ENCODE measurements around the gene POU6F1.
"Not testable (repeated sequence)": the region's sequence is repeated elsewhere in the genome, so short reads cannot be mapped to it uniquely, and the experiment has no call there.

POU6F1 gene

DNA sequence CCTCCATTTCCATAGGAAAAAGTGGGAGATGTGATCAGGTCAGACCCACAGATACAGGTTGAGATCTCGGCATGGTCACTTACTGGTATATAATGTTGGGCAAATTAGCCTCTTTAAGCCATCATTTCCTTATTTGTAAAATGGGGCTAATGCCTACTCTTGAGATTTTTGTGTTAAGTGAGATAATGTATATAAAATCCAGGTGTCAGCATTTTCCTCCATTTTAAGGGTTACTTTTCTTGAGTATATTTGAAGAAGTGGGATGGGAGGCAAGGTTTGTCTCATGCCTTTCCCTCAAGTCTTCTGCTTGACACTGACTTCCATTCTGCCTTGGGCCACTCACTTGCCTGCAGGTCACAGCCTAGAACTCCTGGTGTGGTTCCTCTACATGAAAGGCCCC, 10.1 kb upstream of the POU6F1 start:
- no peak for DNase-seq (ENCODE audit: low read depth, low spot score)
- Histone ChIP-seq H3K4me1 (ENCODE audit: control insufficient read depth, insufficient read depth, low read length) (no peaks in the 10 kb centered on the region), H3K27ac (ENCODE audit: low read length) (no peak overlapping the region), H3K4me3 (ENCODE audit: low read length) (no peak overlapping the region), H3K36me3 (ENCODE audit: control insufficient read depth, insufficient read depth, low read length) (no peaks in the 10 kb centered on the region), H3K9me3 (ENCODE audit: control insufficient read depth, insufficient read depth, low read length) (no peaks in the 10 kb centered on the region), H3K27me3 (ENCODE audit: control insufficient read depth, insufficient read depth, low read length) (no peaks in the 10 kb centered on the region)
- WGBS (ENCODE audit: insufficient coverage, insufficient read length) = no CpG with 5 or more reads among the region's 1 CpG

DNA sequence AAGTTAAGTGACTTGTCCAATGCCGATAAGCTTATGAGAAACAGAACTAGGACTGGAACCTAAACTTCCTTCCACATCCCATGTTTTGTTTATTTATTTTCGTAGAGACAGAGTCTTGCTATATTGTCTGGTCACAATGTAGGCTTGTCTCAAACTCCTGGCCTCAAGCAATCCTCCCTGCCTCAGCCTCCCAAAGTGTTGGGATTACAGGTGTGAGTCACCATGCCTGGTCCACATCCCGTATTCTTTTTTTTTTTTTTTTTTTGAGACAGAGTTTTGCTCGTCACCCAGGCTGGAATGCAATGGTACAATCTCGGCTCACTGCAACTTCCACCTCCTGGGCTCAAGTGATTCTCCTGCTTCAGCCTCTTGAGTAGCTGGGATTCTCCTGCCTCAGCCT, 9.2 kb upstream of the POU6F1 start:
- not testable (repeated sequence) for H3K4me1 ChIP-seq (ENCODE audit: control insufficient read depth, insufficient read depth, low read length); H3K4me3 ChIP-seq (ENCODE audit: low read length); H3K27me3 ChIP-seq (ENCODE audit: control insufficient read depth, insufficient read depth, low read length); H3K9me3 ChIP-seq (ENCODE audit: control insufficient read depth, insufficient read depth, low read length); H3K36me3 ChIP-seq (ENCODE audit: control insufficient read depth, insufficient read depth, low read length); DNase-seq (ENCODE audit: low read depth, low spot score); H3K27ac ChIP-seq (ENCODE audit: low read length)
- whole genome bisulfite sequencing (ENCODE audit: insufficient coverage, insufficient read length) = no CpG with 5 or more reads among the region's 5 CpGs

DNA sequence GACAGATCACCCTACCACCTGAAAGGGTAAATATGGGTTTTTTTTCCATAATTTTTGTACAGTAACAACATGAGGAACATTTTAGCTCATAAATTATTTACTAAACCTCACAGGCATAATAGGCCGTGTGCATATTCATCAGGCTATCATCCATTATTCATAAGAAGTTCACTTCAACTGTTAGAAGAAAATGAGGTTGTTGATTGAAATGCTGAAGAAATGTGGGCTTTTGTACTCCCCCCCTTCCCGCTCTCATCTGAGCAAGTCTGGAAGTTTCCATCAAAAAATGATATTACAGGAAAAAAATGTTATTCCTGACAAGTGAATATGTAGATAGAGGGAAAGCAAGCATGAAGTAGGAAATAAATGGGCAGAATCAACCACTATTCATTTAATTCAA, 7.9 kb upstream of the POU6F1 start:
- Histone ChIP-seq H3K4me1 (ENCODE audit: control insufficient read depth, insufficient read depth, low read length) (no peaks in the 10 kb centered on the region), H3K27me3 (ENCODE audit: control insufficient read depth, insufficient read depth, low read length) (no peaks in the 10 kb centered on the region), H3K9me3 (ENCODE audit: control insufficient read depth, insufficient read depth, low read length) (no peaks in the 10 kb centered on the region), H3K27ac (ENCODE audit: low read length) (no peak overlapping the region), H3K4me3 (ENCODE audit: low read length) (no peak overlapping the region), H3K36me3 (ENCODE audit: control insufficient read depth, insufficient read depth, low read length) (no peaks in the 10 kb centered on the region)
- no CpG with 5 or more reads among the region's 2 CpGs for WGBS (ENCODE audit: insufficient coverage, insufficient read length)
- DNase-seq (ENCODE audit: low read depth, low spot score) = no peak

DNA sequence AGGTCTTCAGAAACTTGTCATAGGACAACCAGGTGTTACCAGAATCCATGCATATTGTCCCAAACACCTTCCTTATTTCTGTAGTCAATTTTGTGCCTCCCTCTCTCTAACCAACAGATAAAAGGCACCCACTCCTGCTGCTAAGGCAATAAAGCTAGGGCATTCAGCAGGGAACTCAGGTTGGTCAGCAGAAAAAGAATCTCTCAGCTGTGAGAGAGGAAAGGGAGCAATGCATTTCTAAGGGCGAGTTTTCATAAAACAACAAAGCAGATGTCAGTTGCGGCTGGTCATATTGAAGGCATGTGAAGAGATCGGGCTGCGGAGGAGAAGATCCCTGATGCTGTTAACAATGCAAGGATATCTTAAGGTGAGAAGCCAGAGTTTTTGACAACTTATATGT, 7.4 kb upstream of the POU6F1 start:
- H3K27ac ChIP-seq (ENCODE audit: low read length) = no peak overlapping the region
- no peaks in the 10 kb centered on the region for H3K4me1 ChIP-seq (ENCODE audit: control insufficient read depth, insufficient read depth, low read length)
- no peaks in the 10 kb centered on the region for H3K27me3 ChIP-seq (ENCODE audit: control insufficient read depth, insufficient read depth, low read length)
- no peak overlapping the region for H3K4me3 ChIP-seq (ENCODE audit: low read length)
- no CpG with 5 or more reads among the region's 4 CpGs for WGBS (ENCODE audit: insufficient coverage, insufficient read length)
- no peaks in the 10 kb centered on the region for H3K9me3 ChIP-seq (ENCODE audit: control insufficient read depth, insufficient read depth, low read length)
- no peaks in the 10 kb centered on the region for H3K36me3 ChIP-seq (ENCODE audit: control insufficient read depth, insufficient read depth, low read length)
- no peak for DNase-seq (ENCODE audit: low read depth, low spot score)

DNA sequence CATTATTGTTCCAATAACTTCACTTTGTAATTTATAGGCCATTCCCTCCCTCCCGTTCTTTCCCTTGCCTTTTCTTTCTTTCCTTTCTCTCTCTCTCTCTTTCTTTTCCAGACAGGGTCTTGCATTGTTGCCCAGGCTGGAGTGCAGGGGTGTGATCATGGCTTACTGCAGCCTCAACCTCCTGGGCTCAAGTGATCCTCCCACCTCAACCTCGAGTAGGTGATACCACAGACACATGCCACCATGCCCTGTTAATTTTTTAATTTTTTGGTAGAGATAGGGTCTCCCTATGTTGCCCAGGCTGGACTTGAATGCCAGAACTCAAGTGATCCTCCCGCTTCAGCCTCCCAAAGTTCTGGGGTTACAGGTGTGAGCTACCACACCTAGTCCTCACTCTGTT, 6.8 kb upstream of the POU6F1 start:
- no peak for DNase-seq (ENCODE audit: low read depth, low spot score)
- Histone ChIP-seq H3K9me3 (ENCODE audit: control insufficient read depth, insufficient read depth, low read length) (no peaks in the 10 kb centered on the region), H3K4me1 (ENCODE audit: control insufficient read depth, insufficient read depth, low read length) (no peaks in the 10 kb centered on the region), H3K4me3 (ENCODE audit: low read length) (no peak overlapping the region), H3K27ac (ENCODE audit: low read length) (no peak overlapping the region), H3K27me3 (ENCODE audit: control insufficient read depth, insufficient read depth, low read length) (no peaks in the 10 kb centered on the region), H3K36me3 (ENCODE audit: control insufficient read depth, insufficient read depth, low read length) (no peaks in the 10 kb centered on the region)
- WGBS (ENCODE audit: insufficient coverage, insufficient read length) = no CpG with 5 or more reads among the region's 3 CpGs

DNA sequence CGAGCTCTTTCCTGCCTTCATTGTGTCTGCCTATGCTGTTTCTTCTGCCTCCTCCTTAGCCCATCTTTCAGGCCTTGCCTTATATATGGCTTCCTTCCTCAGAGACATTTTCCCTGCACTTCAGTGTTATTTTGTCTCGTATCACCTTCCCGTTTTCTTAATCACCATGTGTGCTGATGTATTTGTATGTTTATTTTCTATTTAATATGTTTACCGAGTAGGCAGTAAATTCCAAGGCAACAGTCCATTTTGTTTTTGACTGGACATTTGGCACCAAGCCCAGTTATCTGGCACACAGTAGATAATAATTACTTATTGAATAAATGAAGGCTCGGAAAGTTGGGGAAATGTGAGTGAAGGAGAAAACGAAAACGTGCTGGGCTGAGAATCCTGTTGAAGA, 4.6 kb upstream of the POU6F1 start:
- H3K9me3 ChIP-seq (ENCODE audit: control insufficient read depth, insufficient read depth, low read length) = no peaks in the 10 kb centered on the region
- no peaks in the 10 kb centered on the region for H3K36me3 ChIP-seq (ENCODE audit: control insufficient read depth, insufficient read depth, low read length)
- no peaks in the 10 kb centered on the region for H3K27me3 ChIP-seq (ENCODE audit: control insufficient read depth, insufficient read depth, low read length)
- no peak for DNase-seq (ENCODE audit: low read depth, low spot score)
- no peak overlapping the region for H3K27ac ChIP-seq (ENCODE audit: low read length)
- H3K4me1 ChIP-seq (ENCODE audit: control insufficient read depth, insufficient read depth, low read length) = 0 out of 2 replicates have a peak, but pooled peaks cover 3% of the 10 kb centered on the region
- H3K4me3 ChIP-seq (ENCODE audit: low read length) = no peak overlapping the region
- WGBS (ENCODE audit: insufficient coverage, insufficient read length) = 100% methylated on average over 3 of the region's 7 CpGs

DNA sequence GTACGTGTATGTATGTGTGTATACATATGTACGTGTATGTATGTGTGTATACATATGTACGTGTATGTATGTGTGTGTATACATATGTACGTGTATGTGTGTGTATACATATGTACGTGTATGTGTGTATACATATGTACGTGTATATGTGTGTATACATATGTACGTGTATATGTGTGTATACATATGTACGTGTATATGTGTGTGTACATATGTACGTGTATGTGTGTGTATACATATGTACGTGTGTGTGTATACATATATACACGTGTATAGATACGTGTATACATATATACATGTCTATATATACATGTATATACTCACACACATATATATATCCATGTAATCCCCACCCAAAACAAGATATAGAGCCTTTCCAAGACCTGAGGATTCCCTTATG, 2.0 kb upstream of the POU6F1 start:
- H3K4me1 ChIP-seq (ENCODE audit: control insufficient read depth, insufficient read depth, low read length) = not testable (repeated sequence)
- WGBS (ENCODE audit: insufficient coverage, insufficient read length) = no CpG with 5 or more reads among the region's 12 CpGs

DNA sequence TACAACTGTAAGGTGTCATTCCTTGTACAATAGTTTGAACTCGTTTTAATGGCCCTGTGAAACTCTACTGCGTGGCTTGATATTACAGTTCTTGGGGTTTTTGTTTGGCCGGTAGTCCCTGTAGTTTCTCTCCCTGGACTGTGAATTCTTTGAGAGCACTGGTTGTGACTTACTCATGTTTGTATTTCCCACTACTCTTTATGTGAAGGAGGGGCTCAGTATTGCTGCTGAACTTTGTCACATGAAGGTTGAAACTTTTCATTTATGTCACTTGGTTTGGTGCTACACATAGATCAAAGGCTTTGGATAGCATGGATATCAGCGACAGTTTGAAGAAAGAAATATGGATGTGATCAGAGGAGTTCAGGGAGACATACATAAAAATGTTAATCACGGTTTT, 1.5 kb upstream of the POU6F1 start:
- Histone ChIP-seq H3K9me3 (ENCODE audit: control insufficient read depth, insufficient read depth, low read length) (no peaks in the 10 kb centered on the region), H3K4me3 (ENCODE audit: low read length) (no peak overlapping the region), H3K27me3 (ENCODE audit: control insufficient read depth, insufficient read depth, low read length) (no peaks in the 10 kb centered on the region), H3K4me1 (ENCODE audit: control insufficient read depth, insufficient read depth, low read length) (0 out of 2 replicates have a peak, but pooled peaks cover 3% of the 10 kb centered on the region), H3K27ac (ENCODE audit: low read length) (no peak overlapping the region), H3K36me3 (ENCODE audit: control insufficient read depth, insufficient read depth, low read length) (no peaks in the 10 kb centered on the region)
- no peak for DNase-seq (ENCODE audit: low read depth, low spot score)
- no CpG with 5 or more reads among the region's 5 CpGs for WGBS (ENCODE audit: insufficient coverage, insufficient read length)

More for the DNA sequence above, 2.0 kb upstream of the POU6F1 start:
- not testable (repeated sequence) for H3K36me3 ChIP-seq (ENCODE audit: control insufficient read depth, insufficient read depth, low read length); H3K4me3 ChIP-seq (ENCODE audit: low read length); DNase-seq (ENCODE audit: low read depth, low spot score); H3K27ac ChIP-seq (ENCODE audit: low read length); H3K27me3 ChIP-seq (ENCODE audit: control insufficient read depth, insufficient read depth, low read length); H3K9me3 ChIP-seq (ENCODE audit: control insufficient read depth, insufficient read depth, low read length)

DNA sequence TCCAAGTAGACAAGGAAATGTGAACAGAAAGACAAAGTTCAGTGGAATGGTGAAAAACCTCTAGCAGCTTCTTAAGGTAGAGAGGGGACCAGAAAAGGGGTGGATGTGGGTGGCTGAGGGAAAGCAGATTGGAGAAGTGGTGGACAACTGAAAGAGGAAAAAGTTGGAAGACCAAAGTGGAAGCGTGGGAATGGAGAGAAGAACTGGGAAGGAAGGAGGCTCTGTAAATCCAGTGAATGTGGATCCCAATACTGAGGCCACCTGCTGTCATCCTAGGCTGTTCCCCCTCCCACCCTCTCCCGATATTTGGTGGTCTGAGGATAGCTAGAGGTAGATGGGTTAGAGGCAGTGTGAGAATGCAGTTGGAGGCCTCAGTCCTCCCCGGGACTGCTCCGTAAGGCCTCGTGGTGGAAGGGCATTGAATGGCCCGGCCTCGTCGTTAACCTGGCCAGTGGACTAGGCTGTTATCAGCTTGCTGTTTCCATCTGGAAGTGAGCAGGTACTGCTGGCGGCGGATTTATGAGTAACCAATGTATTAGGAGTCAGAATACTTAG, 822 bp upstream of the POU6F1 start:
- 0 out of 2 replicates have a peak, but pooled peaks cover 3% of the 10 kb centered on the region for H3K4me1 ChIP-seq (ENCODE audit: control insufficient read depth, insufficient read depth, low read length)
- no CpG with 5 or more reads among the region's 10 CpGs for WGBS (ENCODE audit: insufficient coverage, insufficient read length)
- no peaks in the 10 kb centered on the region for H3K9me3 ChIP-seq (ENCODE audit: control insufficient read depth, insufficient read depth, low read length)
- H3K4me3 ChIP-seq (ENCODE audit: low read length) = peak overlapping the region; percentile 51; the same call in 1 of the 2 replicates
- no peak overlapping the region for H3K27ac ChIP-seq (ENCODE audit: low read length)
- H3K27me3 ChIP-seq (ENCODE audit: control insufficient read depth, insufficient read depth, low read length) = no peaks in the 10 kb centered on the region
- H3K36me3 ChIP-seq (ENCODE audit: control insufficient read depth, insufficient read depth, low read length) = no peaks in the 10 kb centered on the region
- no peak for DNase-seq (ENCODE audit: low read depth, low spot score)

DNA sequence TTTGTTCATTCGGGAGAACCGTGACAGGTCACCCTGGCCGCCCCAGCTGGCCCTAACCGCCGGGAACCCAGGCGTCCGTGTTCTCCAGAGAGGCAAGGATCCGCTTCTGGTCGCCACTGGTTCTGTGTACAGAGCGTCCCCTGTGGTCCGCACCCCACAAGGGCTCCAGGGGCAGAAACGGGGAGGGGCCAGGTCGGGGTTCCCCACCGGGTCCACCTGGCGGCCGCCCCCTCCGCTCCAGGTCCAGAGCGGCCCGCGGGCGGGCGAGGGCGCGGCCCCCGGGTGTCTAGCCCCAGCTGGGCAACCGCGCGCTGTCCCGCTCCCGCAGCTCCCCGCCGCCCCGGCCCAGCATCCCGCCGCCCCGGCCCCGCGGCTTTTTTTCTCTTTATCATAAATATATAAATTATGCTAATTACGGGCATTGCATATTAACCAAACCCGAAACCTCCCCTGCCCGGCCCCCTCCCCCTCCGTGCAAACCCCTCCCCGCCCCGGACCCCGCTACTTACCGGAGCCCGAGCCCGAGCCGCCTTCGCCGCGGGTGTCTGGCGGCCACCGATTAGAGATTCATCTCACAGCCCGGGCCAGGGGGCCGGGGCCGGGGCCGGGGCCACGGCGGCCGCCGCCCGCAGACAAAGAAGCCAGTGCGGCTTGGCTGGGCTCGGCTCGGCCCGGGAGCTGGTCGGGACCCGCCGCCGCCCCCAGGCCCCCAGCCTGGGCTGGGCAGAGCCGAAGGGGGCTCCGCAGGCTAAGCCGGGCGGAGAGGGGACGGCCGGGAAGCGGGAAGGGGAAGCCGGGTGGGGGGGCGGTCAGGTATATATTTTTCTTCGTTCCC, 512 bp downstream of the POU6F1 start:
- Histone ChIP-seq H3K4me1 (ENCODE audit: control insufficient read depth, insufficient read depth, low read length) (0 out of 2 replicates have a peak, but pooled peaks cover 3% of the 10 kb centered on the region), H3K4me3 (ENCODE audit: low read length) (peak overlapping the region; percentile 61; the same call in 1 of the 2 replicates), H3K27ac (ENCODE audit: low read length) (no peak overlapping the region), H3K27me3 (ENCODE audit: control insufficient read depth, insufficient read depth, low read length) (no peaks in the 10 kb centered on the region), H3K9me3 (ENCODE audit: control insufficient read depth, insufficient read depth, low read length) (no peaks in the 10 kb centered on the region), H3K36me3 (ENCODE audit: control insufficient read depth, insufficient read depth, low read length) (no peaks in the 10 kb centered on the region)
- no peak for DNase-seq (ENCODE audit: low read depth, low spot score)
- WGBS (ENCODE audit: insufficient coverage, insufficient read length) = no CpG with 5 or more reads among the region's 81 CpGs
